GM08714 (cell line): Measurements from ENCODE around the gene SUGT1.
"Not testable (repeated sequence)": the region's sequence is repeated elsewhere in the genome, so short reads cannot be mapped to it uniquely, and the experiment has no call there.

Source experiments
- H3K4me3 ChIP-seq: fragments of 200-500 bp; sonication (Bioruptor generic); 2 replicates; pipeline ENCODE4 v1.5.1; 2014; ENCODE audit warnings: mild to moderate bottlenecking, low read length, inconsistent platforms
- ZNF274 ChIP-seq: IDR thresholded peaks from 2 replicates; pipeline ENCODE4 v1.6.1; 2012; ENCODE audit warnings: mild to moderate bottlenecking, low read depth, low read length

Gene SUGT1

GRCh38 chr13:52652196-52652979 is at the start of gene SUGT1:
TSS of gene SUGT1 (plus strand) at chr13:52652836. CDS start at chr13:52652921, 85 bp downstream.
- TF ChIP-seq ZNF274, result no peak
- H3K4me3 ChIP-seq, result peak within 1 kb of the TSS; percentile 97

GRCh38 chr13:52603316-52603715 is 49.3 kb upstream of the SUGT1 start:
- not testable (repeated sequence) for H3K4me3 ChIP-seq

- H3K4me3 ChIP-seq, result not testable (repeated sequence)
Observed at GRCh38 chr13:52606126-52606525, 46.5 kb upstream of the SUGT1 start.

GRCh38 chr13:52606795-52607194 is 45.8 kb upstream of the SUGT1 start:
- not testable (repeated sequence) for H3K4me3 ChIP-seq

- H3K4me3 ChIP-seq, result not testable (repeated sequence)
Observed at GRCh38 chr13:52608184-52608583, 44.5 kb upstream of the SUGT1 start.

GRCh38 chr13:52609013-52609606 is 43.5 kb upstream of the SUGT1 start:
- not testable (repeated sequence) for H3K4me3 ChIP-seq

- not testable (repeated sequence) for H3K4me3 ChIP-seq
Observed at GRCh38 chr13:52610158-52610557, 42.5 kb upstream of the SUGT1 start.

- H3K4me3 ChIP-seq, result no peak overlapping the region
- no peak for TF ChIP-seq ZNF274
Observed at GRCh38 chr13:52615134-52615801, 37.4 kb upstream of the SUGT1 start.

- TF ChIP-seq ZNF274, result no peak
- H3K4me3 ChIP-seq, result no peak overlapping the region
Observed at GRCh38 chr13:52615812-52616211, 36.8 kb upstream of the SUGT1 start.

- no peak for TF ChIP-seq ZNF274
- peak overlapping the region; percentile 90 for H3K4me3 ChIP-seq
Observed at GRCh38 chr13:52617070-52618060, 35.3 kb upstream of the SUGT1 start.

GRCh38 chr13:52631083-52631690 is 21.4 kb upstream of the SUGT1 start:
- H3K4me3 ChIP-seq, result not testable (repeated sequence)

- no peak for TF ChIP-seq ZNF274
- no peak overlapping the region for H3K4me3 ChIP-seq
Observed at GRCh38 chr13:52638666-52639328, 13.8 kb upstream of the SUGT1 start.

GRCh38 chr13:52642131-52642530 is 10.5 kb upstream of the SUGT1 start, which contains the start of gene HNRNPA1L2:
TSS of gene HNRNPA1L2 (plus strand) at chr13:52642431. CDS start at chr13:52642493, 62 bp downstream.
- H3K4me3 ChIP-seq, result no peak within 1 kb of the TSS
- TF ChIP-seq ZNF274, result no peak
